PC-3 (cell line): ENCODE data around the gene SMIM38. TPM values are rescaled to one million over a fixed set of nuclear protein-coding genes. Genes with fewer than 3 reads are reported as not detected.
A peak's percentile ranks its signal among the peaks of the same experiment; 100 is the strongest.

ENCODE experiments used
- ATAC-seq: fragments of 200-7000 bp; cut with Tn5 transposase; 2 replicates; pipeline ENCODE4 v1.9.1; 2020; ENCODE audit warnings: mild to moderate bottlenecking, moderate library complexity
- Bru-seq: library from RNA; stranded (reverse); fragments of 400-500 nt; gene quantifications from one replicate; lab custom pipeline; 2021; lab: Mats Ljungman, UMichigan
- BruChase-seq, 2 experiments: library from RNA; stranded (reverse); fragments of 400-500 nt; gene quantifications; one replicate each; lab custom pipeline; 2021; lab: Mats Ljungman, UMichigan
- BruUV-seq: library from RNA; stranded (reverse); fragments of 400-500 nt; replicated peaks from 2 replicates; lab custom pipeline; 2021; lab: Mats Ljungman, UMichigan
- CTCF ChIA-PET: fragments of 300-600 bp; sonication (Branson Sonifier 250); formaldehyde crosslinking; loops from one replicate; lab custom pipeline; 2022; ENCODE audit warnings: antibody characterized with exemption; lab: Charles Lee
- POLR2A ChIA-PET: fragments of 300-600 bp; sonication (Branson Sonifier 250); formaldehyde crosslinking; loops from one replicate; lab custom pipeline; 2022; ENCODE audit warnings: antibody characterized with exemption; ENCODE audit not compliant: unreplicated experiment; lab: Charles Lee
- DNase-seq: peaks from one replicate; pipeline ENCODE4 v3.0.0-alpha.2; 2015
- H2AFZ ChIP-seq: fragments of 300-600 bp; sonication (generic); 2 replicates; pipeline ENCODE4 v1.6.0; 2016; ENCODE audit warnings: antibody characterized with exemption, low read length
- H3F3A ChIP-seq: fragments of 300-600 bp; sonication (generic); one replicate; pipeline ENCODE4 v1.6.0; 2017; ENCODE audit warnings: antibody characterized with exemption, low read length, control low read depth, mild to moderate bottlenecking; ENCODE audit not compliant: unreplicated experiment
- H3K27ac ChIP-seq: fragments of 300-600 bp; sonication (generic); 2 replicates; pipeline ENCODE4 v1.5.1; 2016; ENCODE audit warnings: mild to moderate bottlenecking, low read length
- H3K27me3 ChIP-seq: fragments of 300-600 bp; sonication (generic); 2 replicates; pipeline ENCODE4 v1.6.1; 2016; ENCODE audit warnings: low read length, mixed read lengths
- H3K36me3 ChIP-seq: fragments of 300-600 bp; sonication (generic); 2 replicates; pipeline ENCODE4 v1.6.1; 2016; ENCODE audit warnings: low read depth, mixed run types, low read length, mixed read lengths
- H3K4me1 ChIP-seq: fragments of 300-600 bp; sonication (generic); 2 replicates; pipeline ENCODE4 v1.5.1; 2016; ENCODE audit warnings: low read length; ENCODE audit not compliant: insufficient read depth
- H3K4me2 ChIP-seq: fragments of 300-600 bp; sonication (generic); 2 replicates; pipeline ENCODE4 v1.6.0; 2016; ENCODE audit warnings: low read length
- H3K4me3 ChIP-seq: fragments of 300-600 bp; sonication (generic); 2 replicates; pipeline ENCODE4 v1.5.1; 2016; ENCODE audit warnings: mild to moderate bottlenecking, low read length, mixed read lengths
- H3K79me2 ChIP-seq: fragments of 300-600 bp; sonication (generic); 2 replicates; pipeline ENCODE4 v1.6.1; 2017; ENCODE audit warnings: low read length, mixed read lengths
- H3K9ac ChIP-seq: fragments of 300-600 bp; sonication (generic); 2 replicates; pipeline ENCODE4 v1.6.0; 2016; ENCODE audit warnings: mild to moderate bottlenecking, low read length
- H3K9me2 ChIP-seq: fragments of 300-600 bp; sonication (generic); replicated peaks from 2 replicates; pipeline ENCODE4 v1.6.1; 2016; ENCODE audit warnings: mixed run types, low read length, mixed read lengths
- H3K9me3 ChIP-seq: fragments of 300-600 bp; sonication (generic); 2 replicates; pipeline ENCODE4 v1.6.1; 2016; ENCODE audit warnings: low read length, mixed read lengths
- H4K20me1 ChIP-seq: fragments of 300-600 bp; sonication (generic); 2 replicates; pipeline ENCODE4 v1.6.1; 2016; ENCODE audit warnings: low read length, mixed read lengths
- CTCF ChIP-seq: fragments of 300-600 bp; sonication (generic); conservative IDR thresholded peaks from 2 replicates; pipeline ENCODE4 v1.5.1; 2017; ENCODE audit warnings: antibody characterized with exemption, low read depth, mild to moderate bottlenecking, low read length
- EZH2 ChIP-seq: fragments of 300-600 bp; sonication (generic); IDR thresholded peaks from one replicate; pipeline ENCODE4 v1.6.1; 2017; ENCODE audit warnings: antibody characterized with exemption, mild to moderate bottlenecking, low read length; ENCODE audit not compliant: unreplicated experiment
- EZH2phosphoT487 ChIP-seq: fragments of 300-600 bp; sonication (generic); IDR thresholded peaks from 2 replicates; pipeline ENCODE4 v1.6.1; 2018; ENCODE audit warnings: mild to moderate bottlenecking, antibody characterized with exemption, low read length, borderline replicate concordance
- intact Hi-C: fragments of 100-400 bp; cut with micrococcal nuclease; formaldehyde crosslinking; loops from 2 replicates; pipeline ENCODE4 v1.9.0; 2023
- long read RNA-seq: library from polyadenylated mRNA; unstranded; transcript quantifications from one replicate; pipeline ENCODE4 v2.0.0, GENCODE V29; 2021; ENCODE audit not compliant: unreplicated experiment
- total RNA-seq: library from RNA; depleted of rRNA; stranded (reverse); fragments of >200 nt; gene quantifications from 2 replicates; pipeline ENCODE4 v1.2.3, GENCODE V29; 2014; rRNA removed

The SMIM38 gene
- total RNA-seq (0.04 and 0.17 TPM in 2 replicates), Bru-seq, nascent RNA (percentile 37 among the genes with signal in this experiment), BruChase-seq, experiment 1, labeled RNA remaining after a 6-hour chase (percentile 55 among the genes with signal in this experiment), BruChase-seq, experiment 2, labeled RNA remaining after a 2-hour chase (percentile 47 among the genes with signal in this experiment)
- long read RNA-seq: 0 reads

GRCh38 chr11:69155302-69156234 is at the start of gene SMIM38:
SMIM38 (plus strand) TSS chr11:69155935; CDS start chr11:69157847, 1,912 bp downstream.
- Histone ChIP-seq H3F3A (no peaks in the 10 kb centered on the region), H2AFZ (no peak within 1 kb of the TSS), H3K4me2 (no peak within 1 kb of the TSS), H3K36me3 (no peaks in the 10 kb centered on the region), H3K79me2 (no peaks in the 10 kb centered on the region), H3K9ac (no peak within 1 kb of the TSS), H3K27ac (no peak within 1 kb of the TSS), H3K9me2 (no peaks in the 10 kb centered on the region), H3K9me3 (no peaks in the 10 kb centered on the region), H3K4me3 (no peak within 1 kb of the TSS), H3K4me1 (no peaks in the 10 kb centered on the region), H3K27me3 (no peaks in the 10 kb centered on the region), H4K20me1 (no peaks in the 10 kb centered on the region)
- BruUV-seq: no TSS peak
- ChIA-PET CTCF (no interaction called here), POLR2A (no interaction called here)
- DNase-seq: no peak
- TF ChIP-seq CTCF: no peak
- TF ChIP-seq EZH2: no peak
- TF ChIP-seq EZH2phosphoT487: no peak
- intact Hi-C loops: no loop called here
- ATAC-seq: no peak

DNA sequence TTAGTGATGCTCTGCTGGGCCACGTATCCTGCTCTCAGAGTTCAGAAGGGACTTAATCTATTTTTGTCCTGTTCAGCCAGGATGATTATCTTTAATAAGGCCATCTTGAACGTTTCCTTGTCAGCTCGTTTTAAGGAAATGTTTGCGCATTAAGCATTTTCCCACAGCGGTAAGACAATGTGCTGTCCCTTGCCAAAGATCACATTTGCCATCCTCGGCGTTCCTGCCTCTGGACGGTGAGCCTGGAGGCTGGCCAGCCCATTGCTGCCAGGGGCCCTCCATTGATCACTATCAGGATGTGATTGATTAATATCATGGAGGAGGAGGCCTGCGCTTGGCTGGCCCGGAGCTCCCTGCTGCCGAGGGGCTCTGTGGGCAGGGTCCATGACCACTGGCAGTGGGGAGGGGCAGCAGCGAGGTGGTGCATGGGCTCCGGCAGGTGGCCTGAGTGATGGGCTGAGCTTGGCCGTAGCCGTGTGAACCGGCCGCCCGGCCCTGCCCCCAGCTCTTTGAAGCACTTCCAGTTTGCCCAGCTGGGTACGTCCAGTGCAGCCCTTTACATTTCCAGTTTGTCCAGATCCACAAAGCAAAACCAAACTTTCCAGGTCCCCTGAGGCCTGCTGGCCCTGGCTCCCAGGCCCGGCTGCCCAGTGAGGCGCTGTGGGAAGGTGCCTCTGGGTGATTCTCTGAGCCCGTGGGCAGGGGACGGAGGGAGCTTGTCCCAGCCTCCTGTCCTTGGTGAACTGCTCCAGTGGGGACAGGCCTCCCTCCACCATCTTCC is 49.5 kb upstream of the SMIM38 start:
- H2AFZ ChIP-seq: no peak overlapping the region
- no peaks in the 10 kb centered on the region for H3F3A ChIP-seq
- ATAC-seq: no peak
- H3K9ac ChIP-seq: no peak overlapping the region
- no peaks in the 10 kb centered on the region for H4K20me1 ChIP-seq
- no peak overlapping the region for H3K4me2 ChIP-seq
- intact Hi-C loops: no loop called here
- H3K79me2 ChIP-seq: no peaks in the 10 kb centered on the region
- TF ChIP-seq EZH2 (no peak), EZH2phosphoT487 (no peak), CTCF (no peak)
- ChIA-PET POLR2A (interaction anchor here (0.6 kb wide), 1 partner anchor 26 kb away, joined by 3 read pairs; no protein-coding TSS in a partner anchor), CTCF (no interaction called here)
- H3K9me3 ChIP-seq: no peaks in the 10 kb centered on the region
- H3K4me1 ChIP-seq: peaks cover 17% of the 10 kb centered on the region
- H3K27me3 ChIP-seq: no peaks in the 10 kb centered on the region
- no peak overlapping the region for H3K4me3 ChIP-seq
- H3K27ac ChIP-seq: peak overlapping the region; percentile 20
- H3K9me2 ChIP-seq: no peaks in the 10 kb centered on the region
- DNase-seq: peak; percentile 49
- no peaks in the 10 kb centered on the region for H3K36me3 ChIP-seq
- BruUV-seq: no TSS peak
